ENCODE results near the gene ZNF892. TPM values are rescaled to one million over a fixed set of nuclear protein-coding genes. Genes with fewer than 3 reads are reported as not detected.
"Not testable (repeated sequence)": the region's sequence is repeated elsewhere in the genome, so short reads cannot be mapped to it uniquely, and the experiment has no call there.

The ZNF892 gene
- total RNA-seq, 1 donor from 2014 or later, result 5.9 TPM

DNA sequence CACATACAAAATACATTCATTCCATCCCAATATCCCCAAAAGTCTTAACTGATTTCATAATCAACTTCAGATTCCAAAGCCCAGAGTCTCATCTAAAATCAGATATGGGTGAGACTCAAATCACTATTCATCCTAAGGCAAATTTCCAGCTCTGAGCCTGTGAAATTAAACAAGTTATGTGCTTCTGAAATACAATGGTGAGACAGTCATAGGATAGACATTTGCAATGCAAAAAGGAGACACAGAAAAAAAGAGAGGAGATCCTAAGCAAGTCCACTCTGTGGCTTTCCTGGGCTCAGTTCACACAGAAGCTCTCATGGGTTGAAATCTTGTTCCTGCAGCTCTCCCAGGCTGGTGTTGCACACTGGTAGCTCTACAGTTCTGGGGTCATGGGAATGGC lies 18.3 kb downstream of the ZNF892 start:
- DNase-seq (ENCODE audit: low read depth), result no peak

GRCh38 chr2:95231723-95232122 lies 24.4 kb downstream of the ZNF892 start:
- peak; percentile 86 for DNase-seq (ENCODE audit: low read depth)

- DNase-seq (ENCODE audit: low read depth), result peak; percentile 67
Measured at GRCh38 chr2:95232232-95232631, 24.9 kb downstream of the ZNF892 start.

GRCh38 chr2:95234286-95234785 lies 27.0 kb downstream of the ZNF892 start:
- no peak for DNase-seq (ENCODE audit: low read depth)

GRCh38 chr2:95234816-95235215 lies 27.5 kb downstream of the ZNF892 start:
- DNase-seq (ENCODE audit: low read depth), result peak; percentile 24

DNA sequence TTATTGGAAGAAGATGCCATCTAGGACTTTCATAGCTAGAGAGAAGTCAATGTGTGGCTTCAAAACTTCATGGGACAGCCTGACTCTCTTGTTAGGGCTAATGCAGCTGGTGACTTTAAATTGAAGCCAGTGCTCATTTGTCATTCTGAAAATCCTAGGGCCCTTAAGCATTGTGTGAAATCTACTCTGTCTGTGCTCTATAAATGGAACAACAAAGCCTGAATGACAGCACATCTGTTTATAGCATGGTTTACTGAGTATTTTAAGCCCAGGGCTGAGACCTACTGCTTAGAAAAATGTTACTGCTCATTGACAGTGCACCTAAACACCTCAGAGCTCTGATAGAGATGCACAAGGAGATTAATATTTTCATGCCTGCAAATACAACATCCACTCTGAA lies 30.8 kb downstream of the ZNF892 start:
- peak; percentile 69 for DNase-seq (ENCODE audit: low read depth)

GRCh38 chr2:95240091-95240490 lies 32.8 kb downstream of the ZNF892 start:
- no peak for DNase-seq (ENCODE audit: low read depth)

DNA sequence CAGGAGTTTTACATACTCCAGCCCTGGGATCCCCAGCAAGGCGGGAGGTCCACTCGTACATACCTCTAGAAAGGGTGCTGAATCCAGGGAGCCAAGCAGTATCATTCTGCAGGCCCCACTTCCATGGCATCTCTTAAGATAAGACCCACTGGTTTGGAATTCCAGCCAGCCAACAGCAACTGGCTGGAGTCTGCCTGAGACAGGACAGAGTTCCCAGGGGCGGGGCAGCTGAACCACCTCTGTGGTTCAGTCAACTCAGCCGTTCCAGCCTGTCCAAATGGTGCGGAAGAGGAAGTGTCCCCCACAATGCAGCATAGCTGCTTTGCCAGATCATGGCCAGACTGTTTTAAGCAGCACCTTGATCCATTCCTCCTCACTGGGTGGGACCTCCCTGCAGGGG lies 33.2 kb downstream of the ZNF892 start:
- peak; percentile 27 for DNase-seq (ENCODE audit: low read depth)

DNA sequence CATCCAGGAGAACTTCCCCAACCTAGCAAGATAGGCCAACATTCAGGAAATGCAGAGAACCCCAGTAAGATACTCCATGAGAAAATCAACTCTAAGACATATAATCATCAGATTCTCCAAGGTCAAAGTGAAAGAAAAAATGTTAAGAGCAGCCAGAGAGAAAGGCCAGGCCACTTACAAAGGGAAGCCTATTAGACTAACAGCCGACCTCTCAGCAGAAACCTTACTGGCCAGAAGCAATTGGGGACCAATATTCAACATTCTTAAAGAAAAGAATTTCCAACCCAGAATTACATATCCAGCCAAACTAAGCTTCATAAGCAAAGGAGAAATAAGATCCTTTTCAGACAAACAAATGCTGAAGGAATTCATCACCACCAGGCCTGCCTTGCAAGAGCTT lies 34.8 kb downstream of the ZNF892 start:
- DNase-seq (ENCODE audit: low read depth), result not testable (repeated sequence)

Other genes with a start within 250 kb of the ZNF892 start
- gene MAL, start 181.8 kb upstream of the ZNF892 start, total RNA-seq, result 1.6 and 2.2 TPM in 2 replicates
- gene MRPS5, start 85.7 kb upstream of the ZNF892 start, total RNA-seq, result 57.6 and 78.6 TPM in 2 replicates
- 12.2 and 12.3 TPM in 2 replicates for gene ZNF514, start 47.7 kb upstream of the ZNF892 start, total RNA-seq
- 9.4 and 9.6 TPM in 2 replicates for gene ZNF2, start 41.7 kb upstream of the ZNF892 start, total RNA-seq
- 0.64 and 0.83 TPM in 2 replicates for gene PROM2, start 66.9 kb downstream of the ZNF892 start, total RNA-seq
- 4.9 and 12.5 TPM in 2 replicates for gene KCNIP3, start 89.8 kb downstream of the ZNF892 start, total RNA-seq
- 35.1 and 37.6 TPM in 2 replicates for gene FAHD2A, start 195.2 kb downstream of the ZNF892 start, total RNA-seq

Data from myocyte (in vitro differentiated cells).